Activated naive CD4-positive, alpha-beta T cell treated with anti-CD3 and anti-CD28 coated beads for 36 hours (primary cell): ENCODE results near the gene TBC1D23. TPM values are rescaled to one million over a fixed set of nuclear protein-coding genes. Genes with fewer than 3 reads are reported as not detected.
"Not testable (repeated sequence)": the region's sequence is repeated elsewhere in the genome, so short reads cannot be mapped to it uniquely, and the experiment has no call there.

ENCODE experiments used
- CTCF ChIA-PET: fragments of 350-600 bp; sonication (Branson Sonifier 250); formaldehyde crosslinking; loops from one replicate; lab custom pipeline; 2021; ENCODE audit warnings: antibody characterized with exemption; lab: Charles Lee
- DNase-seq: peaks from one replicate; pipeline ENCODE4 v3.0.0-alpha.2; 2020
- H3K27ac Mint-ChIP-seq: one replicate; pipeline ENCODE4 v1.8.0; 2021; ENCODE audit warnings: mild to moderate bottlenecking, mixed read lengths
- H3K27me3 Mint-ChIP-seq: one replicate; pipeline ENCODE4 v1.8.0; 2021; ENCODE audit warnings: low read depth, mixed read lengths
- H3K36me3 Mint-ChIP-seq: one replicate; pipeline ENCODE4 v1.8.0; 2021; ENCODE audit warnings: low read depth, mixed read lengths
- H3K4me1 Mint-ChIP-seq: one replicate; pipeline ENCODE4 v1.8.0; 2021; ENCODE audit warnings: low read depth, mixed read lengths
- H3K4me3 Mint-ChIP-seq: one replicate; pipeline ENCODE4 v1.8.0; 2021; ENCODE audit warnings: mild to moderate bottlenecking, moderate library complexity, mixed read lengths
- H3K9me3 Mint-ChIP-seq: one replicate; pipeline ENCODE4 v1.8.0; 2021; ENCODE audit warnings: mixed read lengths
- intact Hi-C: fragments of 100-400 bp; cut with micrococcal nuclease; formaldehyde crosslinking; loops from one replicate; pipeline ENCODE4 v1.15.1; 2023
- total RNA-seq, 2 experiments: library from RNA; stranded (reverse); gene quantifications; one replicate each; pipeline ENCODE4 v1.2.3, GENCODE V29; 2021

Gene TBC1D23
- total RNA-seq, 2 experiments from 2014 or later, result 14.1 to 15.8 TPM

- CTCF ChIA-PET, result no interaction called here
- Mint-ChIP-seq H3K27ac (no peak overlapping the region), H3K4me1 (peaks cover 54% of the 10 kb centered on the region), H3K36me3 (no peaks in the 10 kb centered on the region), H3K4me3 (no peak overlapping the region), H3K9me3 (no peaks in the 10 kb centered on the region), H3K27me3 (no peaks in the 10 kb centered on the region)
- DNase-seq, result no peak
- intact Hi-C loops, result no loop called here
These were observed 10.7 kb downstream of the TBC1D23 start for GRCh38 chr3:100271522-100271921.

GRCh38 chr3:100272797-100273611 lies 12.2 kb downstream of the TBC1D23 start:
- DNase-seq, H3K36me3 Mint-ChIP-seq, H3K4me3 Mint-ChIP-seq, CTCF ChIA-PET, H3K27ac Mint-ChIP-seq, H3K27me3 Mint-ChIP-seq, intact Hi-C loops, H3K9me3 Mint-ChIP-seq: not testable (repeated sequence)
- H3K4me1 Mint-ChIP-seq, result peaks cover 54% of the 10 kb centered on the region

DNA sequence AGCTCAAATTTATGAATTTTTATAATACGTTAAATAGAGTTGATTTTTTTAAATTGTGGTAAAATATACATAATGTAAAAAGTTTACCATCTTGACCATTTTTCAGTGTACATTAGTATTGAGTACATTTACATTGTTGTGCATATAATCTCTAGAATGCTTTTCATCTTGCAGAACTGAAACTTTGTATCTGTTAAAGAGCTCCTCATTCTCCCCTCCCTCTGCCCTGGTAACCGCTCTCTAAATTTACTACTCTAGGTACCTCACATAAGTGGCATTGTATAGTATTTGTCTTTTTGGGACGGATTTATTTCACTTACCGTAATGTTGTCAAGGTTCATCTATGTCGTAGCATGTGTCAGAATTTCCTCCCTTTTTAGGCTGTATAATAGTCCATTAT lies 13.6 kb downstream of the TBC1D23 start:
- Mint-ChIP-seq H3K27me3 (no peaks in the 10 kb centered on the region), H3K9me3 (no peaks in the 10 kb centered on the region), H3K4me1 (peaks cover 47% of the 10 kb centered on the region), H3K27ac (no peak overlapping the region), H3K4me3 (no peak overlapping the region), H3K36me3 (no peaks in the 10 kb centered on the region)
- intact Hi-C loops, result no loop called here
- DNase-seq, result no peak
- CTCF ChIA-PET, result interaction anchor here (0.5 kb wide), 1 partner anchor 191 kb away, joined by 3 read pairs; no protein-coding TSS in a partner anchor

DNA sequence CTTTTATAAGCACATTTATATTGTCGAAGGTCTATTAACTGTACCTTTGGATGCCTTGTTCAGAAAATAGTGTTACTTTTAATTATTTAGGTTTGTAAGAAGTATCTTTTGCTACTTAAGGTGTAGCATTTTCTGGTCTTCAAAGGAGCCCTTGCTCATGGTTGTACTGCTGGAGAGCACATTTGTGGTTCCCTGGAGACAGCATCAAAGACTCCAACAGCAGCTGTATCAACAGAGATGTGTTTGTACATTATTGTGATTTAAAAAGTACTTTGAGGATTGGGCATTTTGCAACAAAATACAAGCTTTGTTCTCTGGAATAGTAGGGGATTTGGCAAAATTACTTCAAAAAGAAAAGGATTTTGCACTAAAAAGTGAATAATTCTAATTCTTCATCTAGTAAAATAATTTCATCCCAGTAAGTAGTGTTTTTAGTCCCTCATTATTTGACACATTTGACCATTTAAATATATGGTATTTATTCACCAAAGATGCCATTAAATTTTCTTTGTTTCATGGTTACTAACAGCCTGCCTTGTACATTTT lies 16.5 kb downstream of the TBC1D23 start:
- DNase-seq, result no peak
- Mint-ChIP-seq H3K9me3 (no peaks in the 10 kb centered on the region), H3K4me3 (no peak overlapping the region), H3K27ac (no peak overlapping the region), H3K36me3 (peaks cover 6% of the 10 kb centered on the region), H3K27me3 (no peaks in the 10 kb centered on the region), H3K4me1 (peaks cover 25% of the 10 kb centered on the region)
- intact Hi-C loops, result no loop called here
- CTCF ChIA-PET, result interaction anchor here (1.0 to 1.2 kb wide), 2 partner anchors 14 to 445 kb away, joined by 3 to 5 read pairs; no protein-coding TSS in a partner anchor

DNA sequence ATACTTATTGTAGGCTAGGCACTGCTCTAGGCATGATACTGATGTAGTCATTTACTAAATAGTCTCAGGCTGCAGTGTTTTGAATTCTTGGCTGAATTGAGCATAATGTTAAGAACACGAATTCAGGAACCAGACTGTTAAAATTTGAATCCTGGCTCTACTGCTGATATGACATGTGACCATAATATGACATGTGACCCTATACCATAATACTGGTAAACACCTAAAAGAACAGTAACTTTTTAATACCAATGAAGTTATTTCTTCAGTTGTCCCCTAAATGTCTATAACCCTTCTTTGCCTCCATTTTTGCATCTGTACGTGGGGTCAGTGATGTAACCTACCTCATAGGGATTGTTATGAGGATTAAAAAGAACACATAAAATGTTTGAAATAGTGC lies 18.1 kb downstream of the TBC1D23 start:
- H3K27ac Mint-ChIP-seq, result no peak overlapping the region
- H3K36me3 Mint-ChIP-seq, result peaks cover 6% of the 10 kb centered on the region
- CTCF ChIA-PET, result no interaction called here
- peaks cover 16% of the 10 kb centered on the region for H3K4me1 Mint-ChIP-seq
- DNase-seq, result no peak
- H3K27me3 Mint-ChIP-seq, result no peaks in the 10 kb centered on the region
- H3K4me3 Mint-ChIP-seq, result no peak overlapping the region
- intact Hi-C loops, result no loop called here
- no peaks in the 10 kb centered on the region for H3K9me3 Mint-ChIP-seq

DNA sequence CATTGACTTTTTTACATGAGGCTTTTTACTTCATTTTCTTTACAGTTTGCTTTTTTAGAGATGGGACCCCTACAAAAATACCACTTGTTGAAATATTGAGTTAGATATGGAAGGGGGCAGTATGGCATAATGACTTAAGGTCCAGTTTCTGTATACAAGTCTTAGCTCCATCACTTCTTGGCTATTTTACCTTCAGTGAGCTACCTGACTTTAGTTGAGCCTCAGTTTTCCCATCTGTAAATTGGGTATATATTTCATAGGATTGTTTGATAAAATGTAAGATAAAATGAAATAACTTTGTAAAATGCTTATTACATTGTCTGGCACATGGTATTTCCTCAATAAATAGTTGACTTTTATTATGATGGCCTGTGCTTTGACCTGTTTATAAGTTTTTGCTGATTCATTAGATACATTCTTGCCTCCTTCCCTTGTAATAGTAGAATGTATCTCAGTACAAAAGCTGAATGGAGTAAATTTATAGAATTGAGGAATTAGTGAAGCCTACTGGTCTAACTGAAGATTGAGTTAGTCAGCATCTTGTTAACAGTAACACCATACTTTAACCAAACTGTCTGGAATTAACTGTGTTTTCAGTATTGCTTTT lies 27.6 kb downstream of the TBC1D23 start:
- CTCF ChIA-PET, result interaction anchor here (0.6 to 0.7 kb wide), 2 partner anchors 303 to 440 kb away, joined by 3 to 4 read pairs; no protein-coding TSS in a partner anchor
- H3K4me1 Mint-ChIP-seq, result no peaks in the 10 kb centered on the region
- H3K4me3 Mint-ChIP-seq, result no peak overlapping the region
- intact Hi-C loops, result no loop called here
- DNase-seq, result no peak
- no peaks in the 10 kb centered on the region for H3K9me3 Mint-ChIP-seq
- peaks cover 16% of the 10 kb centered on the region for H3K36me3 Mint-ChIP-seq
- no peaks in the 10 kb centered on the region for H3K27me3 Mint-ChIP-seq
- H3K27ac Mint-ChIP-seq, result no peak overlapping the region

DNA sequence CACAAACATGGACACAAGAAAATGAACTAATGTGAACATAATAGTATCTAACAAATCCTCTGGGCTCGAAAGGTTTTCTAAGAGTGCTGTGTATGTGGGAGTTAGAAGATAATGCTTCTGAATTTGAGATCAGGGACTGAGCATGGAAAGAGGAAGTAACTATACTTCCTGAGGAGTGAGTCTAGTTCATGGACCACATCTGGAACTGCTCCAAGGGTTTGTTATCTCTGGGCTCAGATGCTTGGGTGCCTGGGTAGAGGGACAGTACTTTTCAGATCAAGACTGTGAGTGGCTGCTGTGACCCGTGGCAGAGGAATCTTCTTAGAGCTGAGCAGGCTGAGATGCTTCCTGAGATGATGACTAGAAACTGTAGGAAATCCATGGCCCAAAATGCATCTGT lies 28.5 kb downstream of the TBC1D23 start:
- H3K27ac Mint-ChIP-seq, result no peak overlapping the region
- no peaks in the 10 kb centered on the region for H3K4me1 Mint-ChIP-seq

DNA sequence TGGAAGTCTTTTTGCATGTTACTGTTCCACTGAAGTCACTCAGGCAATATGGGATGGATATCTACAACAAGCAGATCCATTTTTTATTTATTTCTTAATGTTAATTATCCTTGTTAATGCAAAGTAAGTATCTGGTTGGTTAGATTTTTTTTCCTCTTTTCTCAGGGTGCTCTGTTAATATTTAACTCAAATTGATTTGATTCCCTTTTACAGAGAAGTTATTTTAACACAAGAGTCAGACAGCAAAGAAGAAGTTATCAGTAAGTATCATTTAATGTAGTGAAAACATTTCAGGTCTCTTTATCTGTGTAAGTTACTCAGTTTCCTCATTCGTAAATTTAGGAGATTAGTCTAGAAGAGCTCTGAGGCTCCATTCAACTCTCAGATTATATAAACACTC lies 34.3 kb downstream of the TBC1D23 start:
- DNase-seq, result no peak
- Mint-ChIP-seq H3K4me3 (no peak overlapping the region), H3K9me3 (no peaks in the 10 kb centered on the region), H3K27ac (no peak overlapping the region), H3K27me3 (no peaks in the 10 kb centered on the region), H3K36me3 (peaks cover 14% of the 10 kb centered on the region), H3K4me1 (no peaks in the 10 kb centered on the region)
- intact Hi-C loops, result no loop called here
- CTCF ChIA-PET, result interaction anchor here (1.3 kb wide), 1 partner anchor 41 kb away, joined by 4 read pairs; no protein-coding TSS in a partner anchor

More for the DNA sequence above, 28.5 kb downstream of the TBC1D23 start:
- H3K27me3 Mint-ChIP-seq, result no peaks in the 10 kb centered on the region
- H3K4me3 Mint-ChIP-seq, result no peak overlapping the region
- peaks cover 17% of the 10 kb centered on the region for H3K36me3 Mint-ChIP-seq
- intact Hi-C loops, result no loop called here
- CTCF ChIA-PET, result no interaction called here
- H3K9me3 Mint-ChIP-seq, result no peaks in the 10 kb centered on the region
- DNase-seq, result no peak

DNA sequence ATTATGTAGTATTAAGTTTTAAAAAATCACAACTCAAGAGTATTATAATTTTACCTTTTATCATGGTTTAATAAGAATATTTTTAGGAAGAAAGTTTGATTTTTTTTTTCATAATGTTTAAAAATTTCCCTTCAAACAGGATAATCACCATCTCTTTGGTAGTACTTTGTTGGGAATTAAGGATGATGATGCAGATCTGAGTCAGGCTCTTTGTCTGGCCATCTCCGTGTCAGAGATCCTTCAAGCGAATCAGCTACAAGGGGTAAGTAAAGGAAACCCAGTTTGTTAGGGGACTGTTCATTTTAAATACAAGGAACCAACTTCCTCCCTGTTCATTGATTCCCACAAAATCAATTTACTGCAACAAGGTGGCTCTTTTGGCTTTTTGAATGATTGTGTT lies 37.0 kb downstream of the TBC1D23 start:
- intact Hi-C loops, result no loop called here
- CTCF ChIA-PET, result no interaction called here
- no peak for DNase-seq
- H3K4me1 Mint-ChIP-seq, result no peaks in the 10 kb centered on the region
- H3K9me3 Mint-ChIP-seq, result no peaks in the 10 kb centered on the region
- no peaks in the 10 kb centered on the region for H3K27me3 Mint-ChIP-seq
- H3K27ac Mint-ChIP-seq, result no peak overlapping the region
- H3K36me3 Mint-ChIP-seq, result peaks cover 13% of the 10 kb centered on the region
- H3K4me3 Mint-ChIP-seq, result no peak overlapping the region

- no peak overlapping the region for H3K27ac Mint-ChIP-seq
These were observed 38.2 kb downstream of the TBC1D23 start for GRCh38 chr3:100299016-100299415.

DNA sequence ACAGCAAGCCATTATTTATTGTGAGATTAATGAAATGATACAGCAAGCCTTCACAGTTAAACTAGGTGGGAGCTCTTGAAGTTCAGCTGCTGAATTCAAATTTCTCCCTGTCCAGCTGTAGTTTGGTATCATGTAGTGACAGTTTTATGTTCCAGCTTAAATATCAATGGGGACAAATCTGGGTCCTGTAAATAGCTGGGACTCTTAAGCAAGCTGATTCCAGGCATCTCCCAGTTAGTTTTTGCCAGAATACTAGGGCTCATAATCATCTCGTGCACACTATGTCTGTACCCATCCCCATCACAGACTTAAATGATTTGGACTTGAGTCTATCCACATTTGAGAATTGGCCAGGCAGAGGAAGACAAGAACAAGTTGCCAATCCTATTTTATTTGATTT lies 45.9 kb downstream of the TBC1D23 start:
- Mint-ChIP-seq H3K36me3 (peaks cover 4% of the 10 kb centered on the region), H3K4me3 (no peak overlapping the region), H3K27ac (no peak overlapping the region), H3K27me3 (no peaks in the 10 kb centered on the region), H3K4me1 (no peaks in the 10 kb centered on the region), H3K9me3 (no peaks in the 10 kb centered on the region)
- intact Hi-C loops, result no loop called here
- DNase-seq, result no peak
- CTCF ChIA-PET, result interaction anchor here (1.1 kb wide), 1 partner anchor 238 kb away, joined by 3 read pairs; no protein-coding TSS in a partner anchor

More at GRCh38 chr3:100299016-100299415, 38.2 kb downstream of the TBC1D23 start:
- DNase-seq, result no peak
- Mint-ChIP-seq H3K4me1 (no peaks in the 10 kb centered on the region), H3K4me3 (no peak overlapping the region), H3K9me3 (no peaks in the 10 kb centered on the region), H3K36me3 (peaks cover 13% of the 10 kb centered on the region), H3K27me3 (no peaks in the 10 kb centered on the region)
- intact Hi-C loops, result no loop called here
- CTCF ChIA-PET, result interaction anchor here (1.0 kb wide), 1 partner anchor 14 kb away, joined by 3 read pairs; no protein-coding TSS in a partner anchor

GRCh38 chr3:100310355-100310965 lies 49.7 kb downstream of the TBC1D23 start:
- Mint-ChIP-seq H3K4me1 (no peaks in the 10 kb centered on the region), H3K9me3 (no peaks in the 10 kb centered on the region), H3K4me3 (no peak overlapping the region), H3K27ac (no peak overlapping the region), H3K36me3 (no peaks in the 10 kb centered on the region), H3K27me3 (no peaks in the 10 kb centered on the region)
- intact Hi-C loops, result no loop called here
- CTCF ChIA-PET, result no interaction called here
- DNase-seq, result no peak
